MM.1S (cell line): Measurements from ENCODE around the gene FHIT.

Experiments used
- DNase-seq: peaks from one replicate; pipeline ENCODE4 v3.0.0-alpha.2; 2015
- H2AFZ ChIP-seq: fragments of 300-600 bp; sonication (generic); 2 replicates; pipeline ENCODE4 v1.6.0; 2016; ENCODE audit warnings: antibody characterized with exemption, low read length
- H3F3A ChIP-seq: fragments of 300-600 bp; sonication (generic); 2 replicates; pipeline ENCODE4 v1.6.1; 2016; ENCODE audit warnings: mild to moderate bottlenecking, antibody characterized with exemption, low read length, moderate library complexity, mixed read lengths; ENCODE audit not compliant: insufficient read depth
- H3K27ac ChIP-seq: fragments of 300-600 bp; sonication (generic); 2 replicates; pipeline ENCODE4 v1.5.1; 2016; ENCODE audit warnings: mild to moderate bottlenecking, low read length
- H3K27me3 ChIP-seq: fragments of 300-600 bp; sonication (generic); replicated peaks from 2 replicates; pipeline ENCODE4 v1.6.0; 2016; ENCODE audit warnings: low read length; ENCODE audit not compliant: insufficient read depth
- H3K36me3 ChIP-seq: fragments of 300-600 bp; sonication (generic); replicated peaks from 2 replicates; pipeline ENCODE4 v1.6.1; 2016; ENCODE audit warnings: mild to moderate bottlenecking, low read length, mixed read lengths; ENCODE audit not compliant: insufficient read depth
- H3K4me1 ChIP-seq: fragments of 300-600 bp; sonication (generic); 2 replicates; pipeline ENCODE4 v1.6.1; 2016; ENCODE audit warnings: low read length, mixed read lengths
- H3K4me2 ChIP-seq: fragments of 300-600 bp; sonication (generic); 2 replicates; pipeline ENCODE4 v1.6.0; 2016; ENCODE audit warnings: low read depth, low read length
- H3K4me3 ChIP-seq: fragments of 300-600 bp; sonication (generic); 2 replicates; pipeline ENCODE4 v1.5.1; 2016; ENCODE audit warnings: low read length, mixed read lengths
- H3K79me2 ChIP-seq: fragments of 300-600 bp; sonication (generic); 2 replicates; pipeline ENCODE4 v1.6.1; 2016; ENCODE audit warnings: mixed run types, low read length, mixed read lengths
- H3K9ac ChIP-seq: fragments of 300-600 bp; sonication (generic); 2 replicates; pipeline ENCODE4 v1.6.1; 2016; ENCODE audit warnings: low read length, mixed read lengths
- H3K9me2 ChIP-seq: fragments of 300-600 bp; sonication (generic); replicated peaks from 2 replicates; pipeline ENCODE4 v1.6.1; 2016; ENCODE audit warnings: mild to moderate bottlenecking, low read length, mixed read lengths; ENCODE audit not compliant: insufficient read depth
- H3K9me3 ChIP-seq: fragments of 300-600 bp; sonication (generic); replicated peaks from 2 replicates; pipeline ENCODE4 v1.6.1; 2016; ENCODE audit warnings: mild to moderate bottlenecking, low read length, mixed read lengths; ENCODE audit not compliant: insufficient read depth
- H4K20me1 ChIP-seq: fragments of 300-600 bp; sonication (generic); 2 replicates; pipeline ENCODE4 v1.6.1; 2016; ENCODE audit warnings: mild to moderate bottlenecking, low read length, moderate library complexity, mixed read lengths; ENCODE audit not compliant: insufficient read depth
- CTCF ChIP-seq: fragments of 300-600 bp; sonication (generic); IDR thresholded peaks from 2 replicates; pipeline ENCODE4 v1.5.1; 2016; ENCODE audit warnings: antibody characterized with exemption, low read length, mixed read lengths
- EZH2 ChIP-seq: fragments of 300-600 bp; sonication (generic); optimal IDR thresholded peaks from 2 replicates; pipeline ENCODE3; 2017; ENCODE audit warnings: low read depth, mild to moderate bottlenecking, antibody characterized with exemption, low read length, mixed read lengths
- EZH2phosphoT487 ChIP-seq: fragments of 300-600 bp; sonication (generic); IDR thresholded peaks from 2 replicates; pipeline ENCODE4 v1.6.1; 2018; ENCODE audit warnings: antibody characterized with exemption, low read length

Gene FHIT

DNA sequence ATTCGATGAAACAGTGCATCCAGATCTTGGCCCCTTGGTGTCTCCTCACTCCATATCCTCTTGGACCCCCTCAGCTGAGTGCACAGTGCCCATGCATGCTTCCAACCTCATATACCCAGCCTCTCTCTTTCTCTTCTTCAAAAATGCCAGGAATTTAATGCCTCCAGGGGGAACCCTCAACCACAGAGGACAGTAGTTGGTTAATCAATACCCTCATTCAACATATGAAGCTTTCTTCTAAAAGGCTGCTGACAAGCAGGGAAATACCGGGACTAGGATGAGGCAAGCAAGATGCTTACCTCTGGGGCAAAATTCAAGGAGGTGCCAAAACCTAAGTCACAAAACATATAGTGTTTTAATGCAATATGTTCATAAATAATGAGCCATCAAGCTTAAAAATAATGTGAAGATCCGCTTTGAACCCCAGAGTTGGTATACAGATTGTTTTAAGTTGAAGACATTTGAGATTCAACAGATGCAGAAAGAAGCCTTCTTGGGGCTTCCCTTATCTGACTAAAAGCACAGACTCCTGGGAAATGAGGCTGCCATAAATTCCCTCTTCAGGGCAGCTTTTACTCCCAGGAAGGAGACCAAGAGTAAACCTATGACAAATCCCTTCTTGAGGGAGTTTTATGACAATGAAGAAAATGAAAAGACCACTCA is 48.2 kb upstream of the FHIT start:
- no peak overlapping the region for H3K27ac ChIP-seq
- H3K4me1 ChIP-seq = no peaks in the 10 kb centered on the region
- DNase-seq = no peak
- no peaks in the 10 kb centered on the region for H4K20me1 ChIP-seq
- H3K79me2 ChIP-seq = no peaks in the 10 kb centered on the region
- H3F3A ChIP-seq = no peaks in the 10 kb centered on the region
- H3K9me2 ChIP-seq = no peaks in the 10 kb centered on the region
- no peak overlapping the region for H3K4me3 ChIP-seq
- TF ChIP-seq EZH2phosphoT487 = no peak
- TF ChIP-seq CTCF = no peak
- TF ChIP-seq EZH2 = no peak
- H3K36me3 ChIP-seq = no peaks in the 10 kb centered on the region
- H3K27me3 ChIP-seq = no peaks in the 10 kb centered on the region
- H2AFZ ChIP-seq = no peak overlapping the region
- no peak overlapping the region for H3K9ac ChIP-seq
- H3K4me2 ChIP-seq = no peak overlapping the region
- no peaks in the 10 kb centered on the region for H3K9me3 ChIP-seq

GRCh38 chr3:61297821-61298220 is 46.6 kb upstream of the FHIT start:
- H3K4me1 ChIP-seq = no peaks in the 10 kb centered on the region
- no peak overlapping the region for H3K4me2 ChIP-seq
- no peaks in the 10 kb centered on the region for H3K9me3 ChIP-seq
- no peaks in the 10 kb centered on the region for H3K79me2 ChIP-seq
- DNase-seq = no peak
- no peaks in the 10 kb centered on the region for H3K9me2 ChIP-seq
- H3K4me3 ChIP-seq = no peak overlapping the region
- H3F3A ChIP-seq = no peaks in the 10 kb centered on the region
- H4K20me1 ChIP-seq = no peaks in the 10 kb centered on the region
- H3K27me3 ChIP-seq = no peaks in the 10 kb centered on the region
- no peak overlapping the region for H3K27ac ChIP-seq
- no peaks in the 10 kb centered on the region for H3K36me3 ChIP-seq
- no peak overlapping the region for H3K9ac ChIP-seq
- no peak overlapping the region for H2AFZ ChIP-seq
- TF ChIP-seq CTCF = no peak

DNA sequence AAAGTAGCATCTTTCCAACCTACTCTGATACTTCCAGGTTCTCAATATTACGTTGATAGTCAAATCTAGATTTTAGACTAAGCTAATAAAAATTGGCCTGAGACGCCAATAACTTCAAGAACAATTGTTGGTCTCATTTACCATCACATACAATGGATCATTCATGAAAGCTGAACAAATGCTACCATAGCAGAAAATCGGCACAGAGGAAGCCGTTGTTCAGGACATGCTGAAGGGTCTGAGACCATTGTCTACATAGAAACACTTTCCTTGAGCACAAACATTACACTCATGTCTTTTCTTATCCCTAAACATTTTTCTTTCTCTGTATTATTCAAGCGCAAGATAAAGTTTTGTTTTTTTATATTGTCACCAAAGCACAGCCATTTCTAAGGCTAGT is 37.2 kb upstream of the FHIT start:
- TF ChIP-seq CTCF (no peak), EZH2 (no peak), EZH2phosphoT487 (no peak)
- H3K27me3 ChIP-seq = no peaks in the 10 kb centered on the region
- H3K4me2 ChIP-seq = no peak overlapping the region
- H3K9me3 ChIP-seq = no peaks in the 10 kb centered on the region
- H3K9ac ChIP-seq = no peak overlapping the region
- no peak overlapping the region for H3K4me3 ChIP-seq
- H4K20me1 ChIP-seq = no peaks in the 10 kb centered on the region
- H2AFZ ChIP-seq = no peak overlapping the region
- no peak overlapping the region for H3K27ac ChIP-seq
- no peak for DNase-seq
- H3K9me2 ChIP-seq = no peaks in the 10 kb centered on the region
- H3K79me2 ChIP-seq = no peaks in the 10 kb centered on the region
- H3F3A ChIP-seq = no peaks in the 10 kb centered on the region
- no peaks in the 10 kb centered on the region for H3K36me3 ChIP-seq
- no peaks in the 10 kb centered on the region for H3K4me1 ChIP-seq
